GM12873 (cell line): ENCODE data around the gene PROM1.

Experiments used
- CTCF ChIP-seq: IDR thresholded peaks from 2 replicates; pipeline ENCODE4 v1.5.1; 2012; ENCODE audit warnings: low read depth, mild to moderate bottlenecking, moderate library complexity, low read length, control low read depth; ENCODE audit not compliant: insufficient read depth; ENCODE audit errors: missing control alignments

Gene PROM1

GRCh38 chr4:16123356-16124084 lies 39.7 kb upstream of the PROM1 start:
- no peak for TF ChIP-seq CTCF

GRCh38 chr4:16122784-16123183 lies 39.0 kb upstream of the PROM1 start:
- no peak for TF ChIP-seq CTCF

GRCh38 chr4:16122308-16122711 lies 38.5 kb upstream of the PROM1 start:
- no peak for TF ChIP-seq CTCF

GRCh38 chr4:16120720-16121119 lies 36.9 kb upstream of the PROM1 start:
- TF ChIP-seq CTCF = no peak

- no peak for TF ChIP-seq CTCF
Measured at GRCh38 chr4:16119981-16120380, 36.2 kb upstream of the PROM1 start.

- TF ChIP-seq CTCF = no peak
Measured at GRCh38 chr4:16118090-16118489, 34.3 kb upstream of the PROM1 start.

GRCh38 chr4:16117164-16117563 lies 33.3 kb upstream of the PROM1 start:
- TF ChIP-seq CTCF = no peak
